Spleen (tissue), 7 donors: ENCODE data around the gene CCDC157.

Experiments
- POLR2A ChIP-seq, 3 donors: fragments of 450-650 bp; IDR thresholded peaks; one replicate each; pipeline ENCODE4 v1.5.1; 2017; ENCODE audit warnings: antibody characterized with exemption in 3 of 3, mild to moderate bottlenecking in 1 of 3
- TF ChIP-seq, protein P1 (sequence below), 11 experiments: fragments of 200-600 bp in 7 of 11; fragments of 450-650 bp in 4 of 11; sonication (generic) in 4 of 11; IDR thresholded peaks in 8 of 11; conservative IDR thresholded peaks in 3 of 11; 1 replicate in 7 of 11; 2 replicates in 4 of 11; pipeline versions ENCODE4 v1.4.0 to v1.8.0; 2016 to 2021; ENCODE audit warnings: antibody characterized with exemption in 11 of 11, inconsistent platforms in 4 of 11, mild to moderate bottlenecking in 1 of 11
- donor health status: DM: no; HTN: no; CAD: no; lungs with moderate emphysema.
- donor health status: DM: no; HTN: no; CAD: no.
- donor health status: DM: no; HTN: no; CAD: no.

DNA sequence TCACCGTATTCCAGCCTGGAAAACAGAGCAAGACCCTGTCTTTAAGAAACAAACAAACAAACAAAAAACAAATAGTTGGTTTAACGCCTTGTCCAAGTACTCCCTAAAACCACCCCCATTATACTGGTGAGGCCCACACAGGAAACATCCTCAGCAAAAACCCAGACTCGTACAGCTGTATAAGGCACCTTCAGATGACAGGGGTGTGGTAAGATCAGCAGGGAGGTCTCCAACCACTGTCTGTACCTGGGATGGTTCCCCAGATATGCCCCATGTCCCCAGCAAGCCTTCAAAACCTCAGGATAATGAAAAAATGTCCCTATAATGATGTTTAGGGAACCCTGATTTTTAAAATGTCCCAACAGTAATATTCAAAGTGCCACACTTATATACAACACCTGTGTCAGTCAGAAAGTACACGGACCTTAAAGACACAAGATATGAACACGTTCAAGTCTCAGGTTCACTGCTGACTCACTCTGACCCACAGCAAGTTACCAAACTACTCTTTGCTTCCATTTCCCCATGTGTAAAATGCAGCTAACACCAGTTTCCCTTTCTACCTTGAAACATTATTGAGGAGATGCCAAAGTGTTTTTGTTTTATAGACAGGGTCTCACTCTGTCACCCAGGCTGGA is 9.4 kb upstream of the CCDC157 start:
- no peak for TF ChIP-seq POLR2A (IDR thresholded peaks at IDR 0.05)
- TF ChIP-seq, protein P1, sequence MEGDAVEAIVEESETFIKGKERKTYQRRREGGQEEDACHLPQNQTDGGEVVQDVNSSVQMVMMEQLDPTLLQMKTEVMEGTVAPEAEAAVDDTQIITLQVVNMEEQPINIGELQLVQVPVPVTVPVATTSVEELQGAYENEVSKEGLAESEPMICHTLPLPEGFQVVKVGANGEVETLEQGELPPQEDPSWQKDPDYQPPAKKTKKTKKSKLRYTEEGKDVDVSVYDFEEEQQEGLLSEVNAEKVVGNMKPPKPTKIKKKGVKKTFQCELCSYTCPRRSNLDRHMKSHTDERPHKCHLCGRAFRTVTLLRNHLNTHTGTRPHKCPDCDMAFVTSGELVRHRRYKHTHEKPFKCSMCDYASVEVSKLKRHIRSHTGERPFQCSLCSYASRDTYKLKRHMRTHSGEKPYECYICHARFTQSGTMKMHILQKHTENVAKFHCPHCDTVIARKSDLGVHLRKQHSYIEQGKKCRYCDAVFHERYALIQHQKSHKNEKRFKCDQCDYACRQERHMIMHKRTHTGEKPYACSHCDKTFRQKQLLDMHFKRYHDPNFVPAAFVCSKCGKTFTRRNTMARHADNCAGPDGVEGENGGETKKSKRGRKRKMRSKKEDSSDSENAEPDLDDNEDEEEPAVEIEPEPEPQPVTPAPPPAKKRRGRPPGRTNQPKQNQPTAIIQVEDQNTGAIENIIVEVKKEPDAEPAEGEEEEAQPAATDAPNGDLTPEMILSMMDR (IDR thresholded peaks at IDR 0.05 in 8 of 11, conservative IDR thresholded peaks at IDR 0.05 in 3 of 11): no peak
